Astrocyte (in vitro differentiated cells and primary cell): ENCODE data around the gene NCOA3.

Experiments
- CTCF ChIP-seq: IDR thresholded peaks from 2 replicates; pipeline ENCODE4 v1.5.1; 2011; ENCODE audit warnings: low read depth, mild to moderate bottlenecking, inconsistent platforms, low read length, moderate library complexity; ENCODE audit not compliant: insufficient read depth
- EZH2 ChIP-seq: IDR thresholded peaks from 2 replicates; pipeline ENCODE4 v1.6.1; 2012; ENCODE audit warnings: mild to moderate bottlenecking, low read length, inconsistent platforms; ENCODE audit not compliant: insufficient read depth

GRCh38 chr20:47606983-47607613 is 105.4 kb downstream of the NCOA3 start:
- TF ChIP-seq CTCF (no peak), EZH2 (no peak)
